ENCODE results near the gene DLK2.
"Not testable (repeated sequence)": the region's sequence is repeated elsewhere in the genome, so short reads cannot be mapped to it uniquely, and the experiment has no call there.

The DLK2 gene

GRCh38 chr6:43451939-43452338, 3.4 kb downstream of the DLK2 start:
- DNase-seq, result no peak

DNA sequence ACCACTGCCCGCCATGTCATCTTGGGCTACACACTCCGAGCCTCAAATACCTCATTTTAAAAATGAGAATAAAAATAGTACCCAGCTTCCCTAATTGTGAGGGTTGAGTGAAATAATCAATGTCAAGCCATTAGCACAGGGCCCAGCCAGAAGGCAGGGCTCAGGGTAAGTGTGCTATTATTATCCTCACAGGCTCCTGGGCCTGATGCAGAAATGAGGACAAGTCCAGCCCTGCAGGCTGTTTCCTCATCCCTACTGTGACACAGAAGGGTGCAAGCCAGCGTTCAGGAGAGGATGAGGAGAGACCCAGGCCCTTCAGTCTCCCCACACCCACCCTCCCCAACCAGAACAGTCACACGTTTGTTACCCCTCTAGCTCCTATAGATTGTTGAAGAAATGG, 4.0 kb downstream of the DLK2 start:
- DNase-seq, result no peak

DNA sequence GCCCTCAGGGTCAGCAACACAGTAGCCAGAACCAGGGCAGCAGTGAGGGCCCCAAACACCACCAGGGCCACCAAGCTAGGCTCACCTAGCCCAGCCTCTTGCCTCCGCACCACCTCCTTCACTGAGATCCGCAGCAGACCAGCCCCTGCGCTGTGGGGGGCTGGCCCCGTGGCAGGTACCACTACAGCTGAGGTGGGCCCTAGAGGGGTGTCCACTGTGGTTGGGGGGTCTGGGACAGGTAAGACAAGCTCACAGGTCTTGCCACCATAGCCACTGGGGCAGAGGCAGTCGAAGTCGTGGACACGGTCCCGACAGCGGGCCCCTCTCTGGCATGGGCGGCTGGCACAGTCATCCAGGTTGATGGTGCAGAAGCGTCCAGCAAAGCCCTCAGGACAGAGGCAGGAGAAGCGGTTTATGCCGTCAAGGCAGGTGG, 4.6 kb downstream of the DLK2 start:
- no peak for DNase-seq

- DNase-seq, result no peak
These were observed 6.4 kb downstream of the DLK2 start for GRCh38 chr6:43448916-43449315.

DNA sequence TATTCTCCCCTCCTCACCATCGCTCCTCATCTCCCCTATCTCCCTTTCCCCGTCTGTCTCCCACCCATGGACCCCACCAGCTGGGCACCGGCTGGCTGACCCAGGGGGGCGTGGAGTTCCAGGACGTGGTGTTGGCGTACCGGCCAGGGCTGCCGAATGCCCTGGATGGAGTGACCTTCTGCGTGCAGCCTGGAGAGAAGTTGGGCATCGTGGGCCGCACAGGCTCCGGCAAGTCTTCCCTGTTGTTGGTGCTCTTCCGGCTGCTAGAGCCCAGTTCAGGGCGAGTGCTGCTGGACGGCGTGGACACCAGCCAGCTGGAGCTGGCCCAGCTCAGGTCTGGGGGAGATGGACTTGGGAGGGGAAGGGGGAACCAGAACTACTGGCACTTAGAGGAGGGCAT, 7.7 kb downstream of the DLK2 start:
- DNase-seq, result no peak

DNA sequence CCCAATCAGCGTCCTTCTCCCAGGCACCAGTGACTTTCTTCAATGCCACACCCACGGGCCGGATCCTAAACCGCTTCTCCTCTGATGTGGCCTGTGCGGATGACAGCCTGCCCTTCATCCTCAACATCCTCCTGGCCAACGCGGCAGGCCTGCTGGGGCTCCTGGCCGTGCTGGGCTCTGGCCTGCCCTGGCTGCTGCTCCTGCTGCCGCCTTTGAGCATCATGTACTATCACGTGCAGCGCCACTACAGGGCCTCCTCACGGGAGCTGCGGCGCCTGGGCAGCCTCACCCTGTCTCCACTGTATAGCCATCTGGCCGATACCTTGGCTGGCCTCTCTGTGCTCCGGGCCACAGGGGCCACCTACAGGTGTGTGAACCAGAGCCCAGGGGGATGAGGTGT, 9.8 kb downstream of the DLK2 start:
- no peak for DNase-seq

- no peak for DNase-seq
These were observed 10.8 kb downstream of the DLK2 start for GRCh38 chr6:43444582-43444981.

GRCh38 chr6:43444036-43444435, 11.3 kb downstream of the DLK2 start:
- no peak for DNase-seq

DNA sequence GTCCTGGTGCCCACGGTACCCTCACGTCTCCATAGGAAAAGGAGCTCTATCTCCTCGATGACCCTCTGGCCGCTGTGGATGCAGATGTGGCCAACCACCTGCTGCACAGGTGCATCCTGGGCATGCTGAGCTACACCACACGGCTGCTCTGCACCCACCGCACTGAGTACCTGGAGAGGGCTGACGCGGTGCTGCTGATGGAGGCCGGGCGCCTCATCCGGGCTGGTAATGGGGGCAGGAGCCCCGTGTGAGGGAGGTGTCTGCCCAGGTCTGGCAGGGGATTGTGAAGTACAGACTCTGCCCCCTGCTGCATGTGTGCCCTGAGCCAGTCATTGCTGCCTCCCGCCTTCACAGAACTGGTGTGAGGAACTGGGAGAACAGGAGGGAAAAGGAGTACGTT, 12.4 kb downstream of the DLK2 start:
- no peak for DNase-seq

DNA sequence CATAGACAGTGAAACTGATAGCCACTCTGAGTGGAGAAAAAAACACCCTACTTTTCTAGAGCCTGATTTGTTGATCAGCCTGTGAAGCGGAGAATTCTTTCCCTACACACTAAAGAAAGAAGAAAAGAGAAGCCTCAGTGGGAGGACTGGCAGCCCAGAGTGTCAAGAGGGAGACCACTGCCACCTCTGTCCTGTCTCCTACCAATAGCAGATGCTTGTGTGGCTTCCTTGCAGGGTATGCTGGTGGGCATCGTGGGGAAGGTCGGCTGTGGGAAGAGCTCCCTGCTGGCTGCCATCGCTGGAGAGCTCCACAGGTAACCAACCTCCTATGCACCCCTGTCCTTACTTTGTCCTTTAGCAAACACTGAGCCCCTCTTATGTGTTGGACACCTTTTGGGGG, 17.6 kb downstream of the DLK2 start:
- DNase-seq, result no peak

DNA sequence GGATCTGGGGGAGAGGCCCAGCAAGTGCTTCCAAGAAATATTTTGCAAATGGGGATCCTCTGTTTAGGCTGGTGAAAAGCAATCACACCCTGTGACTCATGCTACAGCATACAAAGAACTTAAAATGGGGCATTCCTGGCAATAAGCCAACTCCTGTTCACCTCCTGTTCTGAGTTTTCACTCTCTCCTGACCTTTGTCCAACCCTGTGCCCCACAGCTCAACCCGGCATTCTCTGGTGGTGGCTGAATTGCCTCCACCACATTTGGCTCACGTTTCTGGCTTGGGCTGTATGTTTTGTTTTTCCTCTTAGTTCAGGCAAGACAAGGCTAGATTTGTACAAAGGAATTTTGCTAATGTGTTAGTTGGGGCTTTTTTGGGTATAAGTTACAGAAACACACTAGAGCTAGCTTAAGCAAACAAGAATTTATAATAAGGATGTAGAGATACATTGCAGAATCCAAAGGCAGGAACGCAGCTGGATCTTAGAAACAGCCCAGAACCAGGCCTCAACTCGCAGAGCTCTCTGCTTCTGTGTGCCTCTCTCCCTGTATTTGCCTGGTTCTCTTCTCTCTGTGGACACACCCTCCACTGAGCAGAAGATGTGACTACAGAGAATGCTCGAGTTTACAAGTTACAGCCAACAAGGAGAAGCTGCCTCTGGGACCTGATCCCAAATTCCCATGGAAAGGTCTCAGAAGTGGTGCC, 18.6 kb downstream of the DLK2 start:
- DNase-seq, result no peak

- no peak for DNase-seq
These were observed 19.5 kb downstream of the DLK2 start for GRCh38 chr6:43435682-43436437.

DNA sequence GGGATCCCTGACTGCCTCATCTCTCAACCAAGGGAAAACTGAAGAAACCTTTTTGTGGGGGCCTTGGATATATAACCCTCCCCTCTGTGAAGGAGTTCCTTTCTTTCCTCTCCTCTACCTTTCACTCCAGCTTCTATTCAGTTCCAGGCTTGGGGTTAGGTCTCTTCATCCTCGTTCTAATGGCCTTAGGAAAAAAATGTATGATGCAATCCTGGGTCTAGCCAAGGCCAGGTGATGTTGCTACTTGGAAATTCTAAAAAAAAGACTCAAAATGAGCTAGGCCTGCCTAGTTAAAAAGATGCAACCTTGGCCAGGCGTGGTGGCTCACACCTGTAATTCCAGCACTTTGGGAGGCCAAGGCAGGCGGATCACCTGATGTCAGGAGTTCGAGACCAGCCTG, 20.4 kb downstream of the DLK2 start:
- no peak for DNase-seq

DNA sequence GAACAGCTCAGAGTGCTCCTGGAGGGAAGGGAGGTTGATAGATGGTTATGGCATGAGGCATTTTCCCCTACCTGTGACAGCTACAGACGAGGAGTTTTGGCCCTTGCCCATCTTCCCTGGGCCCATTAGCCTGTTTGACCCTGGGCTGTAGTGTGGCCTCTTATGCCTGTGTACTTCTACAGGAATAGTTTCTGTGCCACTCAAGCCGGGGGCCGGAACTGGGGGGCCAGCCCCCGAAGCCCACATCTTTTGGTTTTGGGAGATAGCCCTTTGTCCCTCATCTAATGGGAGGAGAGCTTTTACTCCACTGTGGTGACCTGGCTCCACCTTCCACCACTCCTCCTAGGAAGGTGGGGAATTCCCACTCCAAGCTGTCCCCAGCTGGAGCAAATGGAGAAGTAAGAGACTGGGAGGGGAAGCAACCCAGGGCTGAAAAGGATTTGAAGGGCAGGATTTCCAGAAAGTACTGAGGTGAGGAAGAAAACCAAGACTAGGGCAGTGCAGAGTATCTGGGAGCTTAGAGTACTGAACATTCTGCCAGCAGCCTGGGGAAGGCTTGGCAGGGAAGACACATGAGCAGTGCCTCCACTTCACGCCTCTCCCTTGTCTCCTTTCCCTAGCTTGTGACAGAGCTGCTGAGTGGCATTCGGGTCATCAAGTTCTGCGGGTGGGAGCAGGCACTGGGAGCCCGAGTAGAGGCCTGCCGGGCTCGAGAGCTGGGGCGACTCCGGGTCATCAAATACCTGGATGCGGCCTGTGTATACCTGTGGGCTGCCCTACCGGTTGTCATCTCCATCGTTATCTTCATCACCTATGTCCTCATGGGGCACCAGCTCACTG, 21.1 kb downstream of the DLK2 start:
- DNase-seq, result no peak

- DNase-seq, result no peak
These were observed 22.2 kb downstream of the DLK2 start for GRCh38 chr6:43433148-43433547.

DNA sequence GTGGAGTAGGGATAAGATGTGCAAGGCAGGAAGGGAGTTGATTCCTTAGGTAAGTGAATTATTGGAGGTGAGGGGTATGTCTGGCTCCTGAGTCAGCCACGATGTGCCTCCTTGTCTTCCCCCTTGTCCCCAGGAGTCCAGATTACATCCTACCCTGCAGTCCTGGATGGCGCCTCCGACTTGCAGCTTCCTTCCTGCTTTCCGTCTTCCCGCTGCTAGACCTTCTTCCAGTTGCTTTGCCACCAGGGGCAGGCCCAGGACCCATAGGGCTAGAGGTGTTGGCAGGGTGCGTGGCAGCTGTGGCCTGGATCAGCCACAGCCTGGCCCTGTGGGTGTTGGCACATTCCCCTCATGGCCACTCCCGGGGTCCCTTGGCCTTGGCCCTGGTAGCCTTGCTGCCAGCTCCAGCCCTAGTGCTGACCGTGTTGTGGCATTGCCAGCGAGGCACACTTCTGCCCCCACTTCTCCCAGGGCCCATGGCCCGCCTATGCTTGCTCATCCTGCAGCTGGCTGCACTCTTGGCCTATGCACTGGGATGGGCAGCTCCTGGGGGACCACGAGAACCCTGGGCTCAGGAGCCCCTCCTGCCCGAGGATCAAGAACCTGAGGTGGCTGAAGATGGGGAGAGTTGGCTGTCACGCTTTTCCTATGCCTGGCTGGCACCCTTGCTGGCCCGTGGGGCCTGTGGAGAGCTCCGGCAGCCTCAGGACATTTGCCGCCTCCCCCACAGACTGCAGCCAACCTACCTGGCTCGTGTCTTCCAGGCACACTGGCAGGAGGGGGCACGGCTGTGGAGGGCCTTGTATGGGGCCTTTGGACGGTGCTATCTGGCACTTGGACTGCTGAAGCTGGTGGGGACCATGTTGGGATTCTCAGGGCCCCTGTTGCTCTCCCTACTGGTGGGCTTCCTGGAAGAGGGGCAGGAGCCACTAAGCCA, 23.1 kb downstream of the DLK2 start:
- no peak for DNase-seq

- no peak for DNase-seq
These were observed 26.5 kb downstream of the DLK2 start for GRCh38 chr6:43428874-43429273.

- no peak for DNase-seq
These were observed 27.2 kb downstream of the DLK2 start for GRCh38 chr6:43428112-43428570.

DNA sequence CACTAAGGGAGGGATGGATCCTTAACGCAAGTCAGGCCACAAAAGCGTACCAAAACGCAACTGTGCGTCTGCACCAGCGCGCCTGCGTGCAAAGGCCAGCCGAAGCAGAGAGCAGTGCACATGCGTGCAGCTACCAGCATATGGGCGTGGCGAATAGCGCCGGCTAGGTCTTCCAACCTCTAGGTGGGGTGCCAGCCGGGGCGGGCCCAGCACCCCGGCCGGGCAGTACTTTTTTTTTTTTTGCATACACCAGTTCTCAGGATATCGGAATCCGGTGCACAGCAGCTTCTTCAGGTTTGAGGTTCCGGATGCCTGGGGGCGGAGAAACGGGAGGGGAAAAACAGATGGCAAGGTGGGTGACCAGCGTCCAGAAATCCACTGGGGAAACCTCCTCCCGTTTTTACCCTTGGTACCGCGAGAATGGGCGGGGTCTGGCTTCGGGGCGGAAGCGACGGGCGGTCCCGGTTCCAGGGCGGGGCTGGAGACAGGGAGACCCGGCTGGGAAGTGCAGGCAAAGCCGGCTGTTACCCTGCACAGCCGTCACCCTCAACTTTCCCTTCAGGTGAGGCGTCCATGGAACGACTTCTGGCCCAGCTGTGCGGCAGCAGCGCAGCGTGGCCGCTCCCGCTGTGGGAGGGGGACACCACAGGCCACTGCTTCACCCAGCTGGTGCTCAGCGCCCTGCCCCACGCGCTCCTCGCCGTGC, 27.8 kb downstream of the DLK2 start, which contains the start of gene ABCC10:
Gene ABCC10, plus strand, starts transcription at position 136 of the 706 bp plus-strand sequence. Its CDS starts 438 bp downstream, at position 574.
- DNase-seq, result peak; percentile 91 to 93

GRCh38 chr6:43426928-43427405, 28.4 kb downstream of the DLK2 start:
- no peak for DNase-seq

- not testable (repeated sequence) for DNase-seq
These were observed 30.3 kb downstream of the DLK2 start for GRCh38 chr6:43425083-43425482.
